GM23338 (cell line): ENCODE measurements around the gene SLC6A13.

ENCODE experiments used
- CTCF ChIP-seq, 2 experiments: fragments of 200-600 bp in 1 of 2; sonication (generic) in 1 of 2; conservative IDR thresholded peaks; 2 replicates each; pipeline versions ENCODE4 v1.5.1 to v1.6.1; 2016 to 2017; ENCODE audit warnings: antibody characterized with exemption in 2 of 2, low read depth in 2 of 2, mild to moderate bottlenecking in 2 of 2, moderate library complexity in 1 of 2
- NANOG ChIP-seq: IDR thresholded peaks from 2 replicates; pipeline ENCODE4 v1.6.1; 2016; ENCODE audit warnings: antibody characterized with exemption, borderline replicate concordance
- TF ChIP-seq, protein P1 (sequence below): IDR thresholded peaks from one replicate; pipeline ENCODE4 v1.6.1; 2018; ENCODE audit warnings: antibody characterized with exemption; ENCODE audit not compliant: unreplicated experiment

DNA sequence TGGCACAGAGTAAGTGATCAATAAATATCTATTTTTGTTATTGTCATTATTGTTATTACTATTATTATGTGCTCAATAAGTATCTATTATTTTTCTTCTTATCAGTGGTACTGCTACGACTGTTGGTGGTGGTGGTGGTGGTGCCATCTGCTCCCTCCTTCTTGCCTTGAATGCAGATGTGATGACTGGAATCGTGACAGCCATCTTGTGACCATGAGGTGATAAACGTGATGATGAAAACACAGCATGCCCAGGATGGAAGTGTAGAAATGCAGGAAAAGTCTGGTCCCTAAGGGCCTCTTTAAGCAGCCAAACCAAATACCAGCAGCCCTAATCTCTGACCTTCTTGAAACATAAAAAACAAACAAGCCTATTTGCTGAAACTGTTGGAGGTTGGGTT lies 71.1 kb downstream of the SLC6A13 start:
- TF ChIP-seq CTCF (conservative IDR thresholded peaks at IDR 0.05; ENCODE audit: low read depth in 2 of 2) (no peak), NANOG (no peak)
- TF ChIP-seq, protein P1, sequence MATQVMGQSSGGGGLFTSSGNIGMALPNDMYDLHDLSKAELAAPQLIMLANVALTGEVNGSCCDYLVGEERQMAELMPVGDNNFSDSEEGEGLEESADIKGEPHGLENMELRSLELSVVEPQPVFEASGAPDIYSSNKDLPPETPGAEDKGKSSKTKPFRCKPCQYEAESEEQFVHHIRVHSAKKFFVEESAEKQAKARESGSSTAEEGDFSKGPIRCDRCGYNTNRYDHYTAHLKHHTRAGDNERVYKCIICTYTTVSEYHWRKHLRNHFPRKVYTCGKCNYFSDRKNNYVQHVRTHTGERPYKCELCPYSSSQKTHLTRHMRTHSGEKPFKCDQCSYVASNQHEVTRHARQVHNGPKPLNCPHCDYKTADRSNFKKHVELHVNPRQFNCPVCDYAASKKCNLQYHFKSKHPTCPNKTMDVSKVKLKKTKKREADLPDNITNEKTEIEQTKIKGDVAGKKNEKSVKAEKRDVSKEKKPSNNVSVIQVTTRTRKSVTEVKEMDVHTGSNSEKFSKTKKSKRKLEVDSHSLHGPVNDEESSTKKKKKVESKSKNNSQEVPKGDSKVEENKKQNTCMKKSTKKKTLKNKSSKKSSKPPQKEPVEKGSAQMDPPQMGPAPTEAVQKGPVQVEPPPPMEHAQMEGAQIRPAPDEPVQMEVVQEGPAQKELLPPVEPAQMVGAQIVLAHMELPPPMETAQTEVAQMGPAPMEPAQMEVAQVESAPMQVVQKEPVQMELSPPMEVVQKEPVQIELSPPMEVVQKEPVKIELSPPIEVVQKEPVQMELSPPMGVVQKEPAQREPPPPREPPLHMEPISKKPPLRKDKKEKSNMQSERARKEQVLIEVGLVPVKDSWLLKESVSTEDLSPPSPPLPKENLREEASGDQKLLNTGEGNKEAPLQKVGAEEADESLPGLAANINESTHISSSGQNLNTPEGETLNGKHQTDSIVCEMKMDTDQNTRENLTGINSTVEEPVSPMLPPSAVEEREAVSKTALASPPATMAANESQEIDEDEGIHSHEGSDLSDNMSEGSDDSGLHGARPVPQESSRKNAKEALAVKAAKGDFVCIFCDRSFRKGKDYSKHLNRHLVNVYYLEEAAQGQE = no peak
